Measurements from ENCODE around the gene ASPSCR1.

The ASPSCR1 gene

GRCh38 chr17:81930142-81931125 is 47.0 kb upstream of the ASPSCR1 start:
- no peak for DNase-seq (ENCODE audit: low read depth)
- TF ChIP-seq CTCF (IDR thresholded peaks at IDR 0.05; ENCODE audit: low read depth, low read length) (no peak), MAX (IDR thresholded peaks at IDR 0.05; ENCODE audit: low read depth, low read length) (no peak), POLR2A (IDR thresholded peaks at IDR 0.05; ENCODE audit: extremely low read depth, insufficient read length) (no peak), MYC (IDR thresholded peaks at IDR 0.05; ENCODE audit: low read depth, low read length) (no peak)
- no peak overlapping the region for H3K4me3 ChIP-seq (ENCODE audit: low read depth, low read length)

DNA sequence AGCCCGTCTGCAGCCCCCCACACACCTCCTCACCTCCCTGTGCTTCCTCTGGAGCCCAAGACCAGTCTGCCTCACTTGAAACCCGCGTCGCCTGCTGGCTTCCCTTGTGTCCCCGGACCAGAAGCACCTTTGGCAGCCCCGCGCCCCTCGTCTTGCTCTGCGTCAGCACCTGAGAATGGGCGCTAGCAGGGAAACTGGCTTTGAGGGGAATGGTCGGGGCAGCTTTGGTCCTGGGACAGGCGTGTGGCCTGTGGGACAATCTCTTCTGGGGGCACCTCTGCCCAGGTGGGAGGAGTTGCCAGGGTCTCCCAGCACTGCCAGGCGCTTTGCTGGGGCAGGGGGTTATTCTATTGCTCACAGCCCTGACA is 46.3 kb upstream of the ASPSCR1 start:
- TF ChIP-seq MYC (IDR thresholded peaks at IDR 0.05; ENCODE audit: low read depth, low read length): no peak
- no peak for TF ChIP-seq MAX (IDR thresholded peaks at IDR 0.05; ENCODE audit: low read depth, low read length)
- no peak for TF ChIP-seq POLR2A (IDR thresholded peaks at IDR 0.05; ENCODE audit: extremely low read depth, insufficient read length)
- TF ChIP-seq CTCF (IDR thresholded peaks at IDR 0.05; ENCODE audit: low read depth, low read length): no peak

DNA sequence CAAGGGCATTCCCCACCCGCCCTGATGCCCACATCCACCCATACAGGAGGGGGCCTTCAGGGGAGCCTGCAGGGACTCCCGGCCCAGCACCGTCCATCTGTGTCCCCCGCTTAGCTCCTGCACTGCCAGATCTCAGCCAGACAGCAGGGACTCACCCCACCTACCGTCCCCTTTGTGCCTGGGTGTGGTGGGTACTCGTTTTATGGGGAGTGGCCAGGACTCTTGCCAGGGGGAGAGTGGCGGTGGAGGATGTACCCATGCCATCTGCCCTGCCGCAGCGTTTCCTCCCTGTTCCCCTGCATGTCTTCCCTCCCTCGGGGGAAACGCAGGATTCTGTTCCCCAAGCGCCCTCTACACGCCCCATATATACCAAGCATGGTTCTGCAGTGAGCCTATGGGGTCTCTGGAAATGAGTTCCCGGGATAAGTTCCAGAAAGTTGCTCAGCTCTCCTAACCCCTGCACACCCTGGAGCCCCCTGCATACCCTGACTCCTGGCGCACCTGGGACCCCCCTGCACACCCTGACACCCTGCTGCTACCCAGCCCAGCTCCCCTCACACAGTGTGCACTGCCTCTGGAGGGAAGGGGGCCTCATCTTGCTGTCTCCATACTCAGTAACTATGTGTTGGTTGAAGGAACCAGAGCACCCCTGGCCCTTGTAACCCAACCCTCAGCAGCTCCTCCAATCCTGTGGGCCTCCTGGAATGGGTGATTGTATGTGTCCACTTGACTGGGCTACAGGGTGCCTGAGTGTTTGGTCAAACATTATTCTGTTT is 45.7 kb upstream of the ASPSCR1 start:
- H3K4me3 ChIP-seq (ENCODE audit: low read depth, low read length): no peak overlapping the region
- TF ChIP-seq POLR2A (IDR thresholded peaks at IDR 0.05; ENCODE audit: extremely low read depth, insufficient read length) (no peak), MYC (IDR thresholded peaks at IDR 0.05; ENCODE audit: low read depth, low read length) (no peak), CTCF (IDR thresholded peaks at IDR 0.05; ENCODE audit: low read depth, low read length) (no peak), MAX (IDR thresholded peaks at IDR 0.05; ENCODE audit: low read depth, low read length) (no peak)
- DNase-seq (ENCODE audit: low read depth): no peak

More for the DNA sequence above, 46.3 kb upstream of the ASPSCR1 start:
- no peak overlapping the region for H3K4me3 ChIP-seq (ENCODE audit: low read depth, low read length)
- no peak for DNase-seq (ENCODE audit: low read depth)

GRCh38 chr17:81932333-81932983 is 45.0 kb upstream of the ASPSCR1 start:
- H3K4me3 ChIP-seq (ENCODE audit: low read depth, low read length): no peak overlapping the region
- TF ChIP-seq MAX (IDR thresholded peaks at IDR 0.05; ENCODE audit: low read depth, low read length) (no peak), CTCF (IDR thresholded peaks at IDR 0.05; ENCODE audit: low read depth, low read length) (no peak), MYC (IDR thresholded peaks at IDR 0.05; ENCODE audit: low read depth, low read length) (no peak), POLR2A (IDR thresholded peaks at IDR 0.05; ENCODE audit: extremely low read depth, insufficient read length) (no peak)
- peak; percentile 46 for DNase-seq (ENCODE audit: low read depth)

- no peak for DNase-seq (ENCODE audit: low read depth)
- no peak overlapping the region for H3K4me3 ChIP-seq (ENCODE audit: low read depth, low read length)
- TF ChIP-seq MAX (IDR thresholded peaks at IDR 0.05; ENCODE audit: low read depth, low read length) (no peak), MYC (IDR thresholded peaks at IDR 0.05; ENCODE audit: low read depth, low read length) (no peak)
Measured at GRCh38 chr17:81933178-81933699, 44.2 kb upstream of the ASPSCR1 start.
